ENCODE data around the gene LYPD6. TPM values are rescaled to one million over a fixed set of nuclear protein-coding genes. Genes with fewer than 3 reads are reported as not detected.

The LYPD6 gene
- total and polyA plus RNA-seq, 2 experiments from 2014 or later = 4.9 to 12.4 TPM

DNA sequence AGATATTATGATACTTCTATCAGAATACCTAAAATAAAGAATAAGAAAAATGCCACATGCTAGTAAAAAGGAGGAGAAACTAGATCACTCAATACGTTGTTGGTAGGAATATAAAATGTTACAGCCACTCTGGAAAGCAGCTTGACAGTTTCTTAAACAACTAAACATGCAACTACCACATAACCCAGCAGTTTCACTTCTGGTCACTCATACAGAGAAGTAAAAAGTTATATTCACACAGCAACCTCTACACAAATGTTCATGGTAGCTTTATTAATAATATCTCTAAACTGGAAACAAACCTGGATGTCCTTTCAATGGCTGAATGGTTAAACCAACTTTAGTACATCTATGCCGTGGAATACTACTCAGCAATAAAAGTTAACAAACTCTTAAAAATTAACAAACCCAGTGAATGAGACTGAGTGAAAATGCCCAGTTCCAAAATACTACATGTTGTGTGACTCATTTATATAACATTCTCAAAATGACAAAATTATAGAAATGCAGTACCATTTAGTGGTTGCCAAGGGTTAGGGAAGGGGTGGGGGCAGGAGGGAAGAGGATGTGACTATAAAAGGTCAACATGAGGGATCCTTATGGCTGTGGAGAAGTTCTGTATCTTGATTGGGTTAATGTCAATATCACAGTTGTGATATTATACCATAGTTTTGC lies 133.1 kb downstream of the LYPD6 start (continued):
- TF ChIP-seq, protein P1, sequence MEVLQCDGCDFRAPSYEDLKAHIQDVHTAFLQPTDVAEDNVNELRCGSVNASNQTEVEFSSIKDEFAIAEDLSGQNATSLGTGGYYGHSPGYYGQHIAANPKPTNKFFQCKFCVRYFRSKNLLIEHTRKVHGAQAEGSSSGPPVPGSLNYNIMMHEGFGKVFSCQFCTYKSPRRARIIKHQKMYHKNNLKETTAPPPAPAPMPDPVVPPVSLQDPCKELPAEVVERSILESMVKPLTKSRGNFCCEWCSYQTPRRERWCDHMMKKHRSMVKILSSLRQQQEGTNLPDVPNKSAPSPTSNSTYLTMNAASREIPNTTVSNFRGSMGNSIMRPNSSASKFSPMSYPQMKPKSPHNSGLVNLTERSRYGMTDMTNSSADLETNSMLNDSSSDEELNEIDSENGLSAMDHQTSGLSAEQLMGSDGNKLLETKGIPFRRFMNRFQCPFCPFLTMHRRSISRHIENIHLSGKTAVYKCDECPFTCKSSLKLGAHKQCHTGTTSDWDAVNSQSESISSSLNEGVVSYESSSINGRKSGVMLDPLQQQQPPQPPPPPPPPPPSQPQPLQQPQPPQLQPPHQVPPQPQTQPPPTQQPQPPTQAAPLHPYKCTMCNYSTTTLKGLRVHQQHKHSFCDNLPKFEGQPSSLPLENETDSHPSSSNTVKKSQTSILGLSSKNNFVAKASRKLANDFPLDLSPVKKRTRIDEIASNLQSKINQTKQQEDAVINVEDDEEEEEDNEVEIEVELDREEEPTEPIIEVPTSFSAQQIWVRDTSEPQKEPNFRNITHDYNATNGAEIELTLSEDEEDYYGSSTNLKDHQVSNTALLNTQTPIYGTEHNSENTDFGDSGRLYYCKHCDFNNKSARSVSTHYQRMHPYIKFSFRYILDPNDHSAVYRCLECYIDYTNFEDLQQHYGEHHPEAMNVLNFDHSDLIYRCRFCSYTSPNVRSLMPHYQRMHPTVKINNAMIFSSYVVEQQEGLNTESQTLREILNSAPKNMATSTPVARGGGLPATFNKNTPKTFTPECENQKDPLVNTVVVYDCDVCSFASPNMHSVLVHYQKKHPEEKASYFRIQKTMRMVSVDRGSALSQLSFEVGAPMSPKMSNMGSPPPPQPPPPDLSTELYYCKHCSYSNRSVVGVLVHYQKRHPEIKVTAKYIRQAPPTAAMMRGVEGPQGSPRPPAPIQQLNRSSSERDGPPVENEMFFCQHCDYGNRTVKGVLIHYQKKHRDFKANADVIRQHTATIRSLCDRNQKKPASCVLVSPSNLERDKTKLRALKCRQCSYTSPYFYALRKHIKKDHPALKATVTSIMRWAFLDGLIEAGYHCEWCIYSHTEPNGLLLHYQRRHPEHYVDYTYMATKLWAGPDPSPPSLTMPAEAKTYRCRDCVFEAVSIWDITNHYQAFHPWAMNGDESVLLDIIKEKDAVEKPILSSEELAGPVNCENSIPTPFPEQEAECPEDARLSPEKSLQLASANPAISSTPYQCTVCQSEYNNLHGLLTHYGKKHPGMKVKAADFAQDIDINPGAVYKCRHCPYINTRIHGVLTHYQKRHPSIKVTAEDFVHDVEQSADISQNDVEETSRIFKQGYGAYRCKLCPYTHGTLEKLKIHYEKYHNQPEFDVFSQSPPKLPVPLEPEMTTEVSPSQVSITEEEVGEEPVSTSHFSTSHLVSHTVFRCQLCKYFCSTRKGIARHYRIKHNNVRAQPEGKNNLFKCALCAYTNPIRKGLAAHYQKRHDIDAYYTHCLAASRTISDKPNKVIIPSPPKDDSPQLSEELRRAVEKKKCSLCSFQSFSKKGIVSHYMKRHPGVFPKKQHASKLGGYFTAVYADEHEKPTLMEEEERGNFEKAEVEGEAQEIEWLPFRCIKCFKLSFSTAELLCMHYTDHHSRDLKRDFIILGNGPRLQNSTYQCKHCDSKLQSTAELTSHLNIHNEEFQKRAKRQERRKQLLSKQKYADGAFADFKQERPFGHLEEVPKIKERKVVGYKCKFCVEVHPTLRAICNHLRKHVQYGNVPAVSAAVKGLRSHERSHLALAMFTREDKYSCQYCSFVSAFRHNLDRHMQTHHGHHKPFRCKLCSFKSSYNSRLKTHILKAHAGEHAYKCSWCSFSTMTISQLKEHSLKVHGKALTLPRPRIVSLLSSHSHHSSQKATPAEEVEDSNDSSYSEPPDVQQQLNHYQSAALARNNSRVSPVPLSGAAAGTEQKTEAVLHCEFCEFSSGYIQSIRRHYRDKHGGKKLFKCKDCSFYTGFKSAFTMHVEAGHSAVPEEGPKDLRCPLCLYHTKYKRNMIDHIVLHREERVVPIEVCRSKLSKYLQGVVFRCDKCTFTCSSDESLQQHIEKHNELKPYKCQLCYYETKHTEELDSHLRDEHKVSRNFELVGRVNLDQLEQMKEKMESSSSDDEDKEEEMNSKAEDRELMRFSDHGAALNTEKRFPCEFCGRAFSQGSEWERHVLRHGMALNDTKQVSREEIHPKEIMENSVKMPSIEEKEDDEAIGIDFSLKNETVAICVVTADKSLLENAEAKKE (CRISPR knock-in tag; IDR thresholded peaks at IDR 0.05) = no peak
- no peak for TF ChIP-seq EZH2 (IDR thresholded peaks at IDR 0.05; ENCODE audit: low read depth, unreplicated experiment)
- TF ChIP-seq JUNB (IDR thresholded peaks at IDR 0.05; ENCODE audit: unreplicated experiment) = no peak
- TF ChIP-seq ZNF331 (CRISPR knock-in tag; IDR thresholded peaks at IDR 0.05; ENCODE audit: low read depth) = no peak
- no peak for TF ChIP-seq EZH2phosphoT487 (IDR thresholded peaks at IDR 0.05; ENCODE audit: unreplicated experiment)
- TF ChIP-seq, protein P2, sequence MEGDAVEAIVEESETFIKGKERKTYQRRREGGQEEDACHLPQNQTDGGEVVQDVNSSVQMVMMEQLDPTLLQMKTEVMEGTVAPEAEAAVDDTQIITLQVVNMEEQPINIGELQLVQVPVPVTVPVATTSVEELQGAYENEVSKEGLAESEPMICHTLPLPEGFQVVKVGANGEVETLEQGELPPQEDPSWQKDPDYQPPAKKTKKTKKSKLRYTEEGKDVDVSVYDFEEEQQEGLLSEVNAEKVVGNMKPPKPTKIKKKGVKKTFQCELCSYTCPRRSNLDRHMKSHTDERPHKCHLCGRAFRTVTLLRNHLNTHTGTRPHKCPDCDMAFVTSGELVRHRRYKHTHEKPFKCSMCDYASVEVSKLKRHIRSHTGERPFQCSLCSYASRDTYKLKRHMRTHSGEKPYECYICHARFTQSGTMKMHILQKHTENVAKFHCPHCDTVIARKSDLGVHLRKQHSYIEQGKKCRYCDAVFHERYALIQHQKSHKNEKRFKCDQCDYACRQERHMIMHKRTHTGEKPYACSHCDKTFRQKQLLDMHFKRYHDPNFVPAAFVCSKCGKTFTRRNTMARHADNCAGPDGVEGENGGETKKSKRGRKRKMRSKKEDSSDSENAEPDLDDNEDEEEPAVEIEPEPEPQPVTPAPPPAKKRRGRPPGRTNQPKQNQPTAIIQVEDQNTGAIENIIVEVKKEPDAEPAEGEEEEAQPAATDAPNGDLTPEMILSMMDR (conservative IDR thresholded peaks at IDR 0.05; ENCODE audit: low read depth in 2 of 2) = no peak
- TF ChIP-seq, protein P3, sequence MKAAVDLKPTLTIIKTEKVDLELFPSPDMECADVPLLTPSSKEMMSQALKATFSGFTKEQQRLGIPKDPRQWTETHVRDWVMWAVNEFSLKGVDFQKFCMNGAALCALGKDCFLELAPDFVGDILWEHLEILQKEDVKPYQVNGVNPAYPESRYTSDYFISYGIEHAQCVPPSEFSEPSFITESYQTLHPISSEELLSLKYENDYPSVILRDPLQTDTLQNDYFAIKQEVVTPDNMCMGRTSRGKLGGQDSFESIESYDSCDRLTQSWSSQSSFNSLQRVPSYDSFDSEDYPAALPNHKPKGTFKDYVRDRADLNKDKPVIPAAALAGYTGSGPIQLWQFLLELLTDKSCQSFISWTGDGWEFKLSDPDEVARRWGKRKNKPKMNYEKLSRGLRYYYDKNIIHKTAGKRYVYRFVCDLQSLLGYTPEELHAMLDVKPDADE (IDR thresholded peaks at IDR 0.05) = no peak
- no peak for TF ChIP-seq STAT1 (IDR thresholded peaks at IDR 0.05; ENCODE audit: unreplicated experiment)

All from GM23338 (cell line).